ENCODE data around the gene PFDN2. TPM values are rescaled to one million over a fixed set of nuclear protein-coding genes. Genes with fewer than 3 reads are reported as not detected.
A peak's percentile ranks its signal among the peaks of the same experiment; 100 is the strongest.

Gene PFDN2
- total and polyA plus RNA-seq, 2 experiments from 2014 or later: 45.6 to 352 TPM

DNA sequence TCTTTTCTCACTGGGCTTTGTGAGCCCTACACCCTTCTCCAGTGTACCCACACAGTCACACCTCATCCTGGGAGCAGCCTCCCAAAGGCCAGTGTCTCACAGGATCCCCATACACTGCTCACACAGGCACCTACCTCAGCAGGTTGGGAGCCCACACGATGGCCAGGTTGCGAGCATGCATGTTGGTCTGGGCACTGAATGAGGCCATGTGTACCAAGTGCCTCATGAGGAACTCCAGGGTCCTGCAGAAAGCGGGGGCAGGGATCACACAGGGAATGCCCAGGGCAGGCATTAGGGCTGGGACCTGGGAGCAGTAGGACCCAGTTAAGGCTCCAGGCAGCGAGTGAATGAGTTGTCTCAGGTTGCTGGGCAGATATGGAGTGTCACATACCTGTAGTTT lies 63.6 kb downstream of the PFDN2 start:
- Histone ChIP-seq H3K4me3 (no peak overlapping the region), H3K4me1 (ENCODE audit: insufficient read depth) (no peaks in the 10 kb centered on the region), H3K4me2 (no peak overlapping the region), H4K20me1 (replicated peaks; ENCODE audit: insufficient read depth) (no peaks in the 10 kb centered on the region), H3K27ac (ENCODE audit: low read depth) (no peak overlapping the region), H3K36me3 (ENCODE audit: insufficient read depth) (no peaks in the 10 kb centered on the region), H3F3A (replicated peaks; ENCODE audit: low read depth) (no peaks in the 10 kb centered on the region), H3K79me2 (replicated peaks; ENCODE audit: insufficient read depth) (no peaks in the 10 kb centered on the region), H3K27me3 (ENCODE audit: insufficient read depth) (no peaks in the 10 kb centered on the region), H3K9me2 (ENCODE audit: insufficient read depth) (no peaks in the 10 kb centered on the region; the same call in 1 of the 2 replicates), H2AFZ (no peak overlapping the region)
- no peaks in the 10 kb centered on the region for H3K4me1 Mint-ChIP-seq
- H3K4me3 Mint-ChIP-seq: no peak overlapping the region
- DNase-seq (ENCODE audit: low spot score) (no peak), ATAC-seq (peak; percentile 39)
- H3K36me3 Mint-ChIP-seq (ENCODE audit: low read depth): no peaks in the 10 kb centered on the region
- peaks cover 8% of the 10 kb centered on the region; the same call in 1 of the 3 replicates for H3K9me3 Mint-ChIP-seq
- no peak overlapping the region for H3K27ac Mint-ChIP-seq
- peaks cover 18% of the 10 kb centered on the region for H3K27me3 Mint-ChIP-seq (ENCODE audit: insufficient read depth, low read depth, poor library complexity)
- TF ChIP-seq POLR2AphosphoS5 (IDR thresholded peaks at IDR 0.05; ENCODE audit: low read depth) (no peak), STAT1 (IDR thresholded peaks at IDR 0.05; ENCODE audit: unreplicated experiment) (no peak), JUNB (IDR thresholded peaks at IDR 0.05; ENCODE audit: unreplicated experiment) (no peak)
- TF ChIP-seq, protein P1, sequence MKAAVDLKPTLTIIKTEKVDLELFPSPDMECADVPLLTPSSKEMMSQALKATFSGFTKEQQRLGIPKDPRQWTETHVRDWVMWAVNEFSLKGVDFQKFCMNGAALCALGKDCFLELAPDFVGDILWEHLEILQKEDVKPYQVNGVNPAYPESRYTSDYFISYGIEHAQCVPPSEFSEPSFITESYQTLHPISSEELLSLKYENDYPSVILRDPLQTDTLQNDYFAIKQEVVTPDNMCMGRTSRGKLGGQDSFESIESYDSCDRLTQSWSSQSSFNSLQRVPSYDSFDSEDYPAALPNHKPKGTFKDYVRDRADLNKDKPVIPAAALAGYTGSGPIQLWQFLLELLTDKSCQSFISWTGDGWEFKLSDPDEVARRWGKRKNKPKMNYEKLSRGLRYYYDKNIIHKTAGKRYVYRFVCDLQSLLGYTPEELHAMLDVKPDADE (IDR thresholded peaks at IDR 0.05): no peak

DNA sequence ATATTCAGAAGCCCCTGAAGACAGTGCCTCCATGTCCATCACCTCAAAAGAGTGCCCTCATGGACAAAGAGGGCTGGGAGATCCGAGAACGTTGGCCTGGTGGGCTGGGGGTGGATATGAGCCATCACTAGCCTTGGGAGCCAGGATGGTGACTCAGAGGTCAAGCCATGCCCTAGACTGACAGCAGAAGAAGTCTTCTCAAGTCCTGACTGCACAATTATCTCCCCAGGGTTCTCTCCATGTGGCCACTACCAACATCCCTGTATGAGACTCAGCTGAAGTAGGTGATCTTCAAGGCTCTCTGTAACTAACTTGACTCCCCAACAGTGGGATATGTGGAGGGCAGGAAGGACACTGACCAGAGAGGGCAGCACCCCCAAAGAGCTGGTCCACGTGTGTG lies 64.9 kb downstream of the PFDN2 start:
- Histone ChIP-seq H3K36me3 (ENCODE audit: insufficient read depth) (no peaks in the 10 kb centered on the region), H3K4me3 (no peak overlapping the region), H3F3A (replicated peaks; ENCODE audit: low read depth) (no peaks in the 10 kb centered on the region), H3K9me2 (ENCODE audit: insufficient read depth) (no peaks in the 10 kb centered on the region; the same call in 1 of the 2 replicates), H3K79me2 (replicated peaks; ENCODE audit: insufficient read depth) (no peaks in the 10 kb centered on the region), H2AFZ (no peak overlapping the region), H3K27ac (ENCODE audit: low read depth) (no peak overlapping the region), H3K4me1 (ENCODE audit: insufficient read depth) (no peaks in the 10 kb centered on the region), H4K20me1 (replicated peaks; ENCODE audit: insufficient read depth) (no peaks in the 10 kb centered on the region), H3K27me3 (ENCODE audit: insufficient read depth) (no peaks in the 10 kb centered on the region; the same call in 1 of the 2 replicates), H3K4me2 (no peak overlapping the region)
- Mint-ChIP-seq H3K9me3 (peaks cover 19% of the 10 kb centered on the region), H3K36me3 (ENCODE audit: low read depth) (peaks cover 7% of the 10 kb centered on the region), H3K4me3 (no peak overlapping the region), H3K27me3 (ENCODE audit: insufficient read depth, low read depth, poor library complexity) (peaks cover 22% of the 10 kb centered on the region), H3K27ac (no peak overlapping the region), H3K4me1 (no peaks in the 10 kb centered on the region)
- DNase-seq (ENCODE audit: low spot score): no peak
- TF ChIP-seq JUNB (IDR thresholded peaks at IDR 0.05; ENCODE audit: unreplicated experiment): no peak
- TF ChIP-seq, protein P1 (IDR thresholded peaks at IDR 0.05): no peak
- no peak for TF ChIP-seq EZH2phosphoT487 (IDR thresholded peaks at IDR 0.05; ENCODE audit: unreplicated experiment)
- TF ChIP-seq EZH2 (IDR thresholded peaks at IDR 0.05; ENCODE audit: low read depth, unreplicated experiment): no peak
- no peak for TF ChIP-seq POLR2AphosphoS5 (IDR thresholded peaks at IDR 0.05; ENCODE audit: low read depth)
- TF ChIP-seq, protein P2, sequence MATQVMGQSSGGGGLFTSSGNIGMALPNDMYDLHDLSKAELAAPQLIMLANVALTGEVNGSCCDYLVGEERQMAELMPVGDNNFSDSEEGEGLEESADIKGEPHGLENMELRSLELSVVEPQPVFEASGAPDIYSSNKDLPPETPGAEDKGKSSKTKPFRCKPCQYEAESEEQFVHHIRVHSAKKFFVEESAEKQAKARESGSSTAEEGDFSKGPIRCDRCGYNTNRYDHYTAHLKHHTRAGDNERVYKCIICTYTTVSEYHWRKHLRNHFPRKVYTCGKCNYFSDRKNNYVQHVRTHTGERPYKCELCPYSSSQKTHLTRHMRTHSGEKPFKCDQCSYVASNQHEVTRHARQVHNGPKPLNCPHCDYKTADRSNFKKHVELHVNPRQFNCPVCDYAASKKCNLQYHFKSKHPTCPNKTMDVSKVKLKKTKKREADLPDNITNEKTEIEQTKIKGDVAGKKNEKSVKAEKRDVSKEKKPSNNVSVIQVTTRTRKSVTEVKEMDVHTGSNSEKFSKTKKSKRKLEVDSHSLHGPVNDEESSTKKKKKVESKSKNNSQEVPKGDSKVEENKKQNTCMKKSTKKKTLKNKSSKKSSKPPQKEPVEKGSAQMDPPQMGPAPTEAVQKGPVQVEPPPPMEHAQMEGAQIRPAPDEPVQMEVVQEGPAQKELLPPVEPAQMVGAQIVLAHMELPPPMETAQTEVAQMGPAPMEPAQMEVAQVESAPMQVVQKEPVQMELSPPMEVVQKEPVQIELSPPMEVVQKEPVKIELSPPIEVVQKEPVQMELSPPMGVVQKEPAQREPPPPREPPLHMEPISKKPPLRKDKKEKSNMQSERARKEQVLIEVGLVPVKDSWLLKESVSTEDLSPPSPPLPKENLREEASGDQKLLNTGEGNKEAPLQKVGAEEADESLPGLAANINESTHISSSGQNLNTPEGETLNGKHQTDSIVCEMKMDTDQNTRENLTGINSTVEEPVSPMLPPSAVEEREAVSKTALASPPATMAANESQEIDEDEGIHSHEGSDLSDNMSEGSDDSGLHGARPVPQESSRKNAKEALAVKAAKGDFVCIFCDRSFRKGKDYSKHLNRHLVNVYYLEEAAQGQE (IDR thresholded peaks at IDR 0.05; ENCODE audit: unreplicated experiment): no peak
- TF ChIP-seq, protein P3, sequence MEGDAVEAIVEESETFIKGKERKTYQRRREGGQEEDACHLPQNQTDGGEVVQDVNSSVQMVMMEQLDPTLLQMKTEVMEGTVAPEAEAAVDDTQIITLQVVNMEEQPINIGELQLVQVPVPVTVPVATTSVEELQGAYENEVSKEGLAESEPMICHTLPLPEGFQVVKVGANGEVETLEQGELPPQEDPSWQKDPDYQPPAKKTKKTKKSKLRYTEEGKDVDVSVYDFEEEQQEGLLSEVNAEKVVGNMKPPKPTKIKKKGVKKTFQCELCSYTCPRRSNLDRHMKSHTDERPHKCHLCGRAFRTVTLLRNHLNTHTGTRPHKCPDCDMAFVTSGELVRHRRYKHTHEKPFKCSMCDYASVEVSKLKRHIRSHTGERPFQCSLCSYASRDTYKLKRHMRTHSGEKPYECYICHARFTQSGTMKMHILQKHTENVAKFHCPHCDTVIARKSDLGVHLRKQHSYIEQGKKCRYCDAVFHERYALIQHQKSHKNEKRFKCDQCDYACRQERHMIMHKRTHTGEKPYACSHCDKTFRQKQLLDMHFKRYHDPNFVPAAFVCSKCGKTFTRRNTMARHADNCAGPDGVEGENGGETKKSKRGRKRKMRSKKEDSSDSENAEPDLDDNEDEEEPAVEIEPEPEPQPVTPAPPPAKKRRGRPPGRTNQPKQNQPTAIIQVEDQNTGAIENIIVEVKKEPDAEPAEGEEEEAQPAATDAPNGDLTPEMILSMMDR (conservative IDR thresholded peaks at IDR 0.05; ENCODE audit: low read depth in 2 of 2): no peak
- no peak for TF ChIP-seq NANOG (IDR thresholded peaks at IDR 0.05; ENCODE audit: borderline replicate concordance)
- no peak for TF ChIP-seq ZNF114 (CRISPR knock-in tag; IDR thresholded peaks at IDR 0.05)
- no peak for TF ChIP-seq CREB1 (CRISPR knock-in tag; IDR thresholded peaks at IDR 0.05; ENCODE audit: low read depth)
- ATAC-seq: no peak
